Activated T-helper 17 cell treated with anti-CD3 and anti-CD28 coated beads, Interleukin-2, amount 50 U/mL, for 72 hours (primary cell): ENCODE results near the gene KDM4F. TPM values are rescaled to one million over a fixed set of nuclear protein-coding genes. Genes with fewer than 3 reads are reported as not detected.

Experiments
- ATAC-seq: fragments of 150-1000 bp; cut with Tn5 transposase; replicated peaks from 2 replicates; pipeline ENCODE4 v1.10.0; 2021; ENCODE audit warnings: mild to moderate bottlenecking, moderate library complexity
- H3K27ac Mint-ChIP-seq: one replicate; pipeline ENCODE4 v1.8.0; 2022; ENCODE audit warnings: mixed read lengths
- H3K27me3 Mint-ChIP-seq: one replicate; pipeline ENCODE4 v1.8.0; 2022; ENCODE audit warnings: mixed read lengths
- H3K36me3 Mint-ChIP-seq: one replicate; pipeline ENCODE4 v1.8.0; 2022; ENCODE audit warnings: low read depth, mild to moderate bottlenecking, mixed read lengths
- H3K4me1 Mint-ChIP-seq: one replicate; pipeline ENCODE4 v1.8.0; 2022; ENCODE audit warnings: mixed read lengths
- H3K4me3 Mint-ChIP-seq: one replicate; pipeline ENCODE4 v1.8.0; 2022; ENCODE audit warnings: mild to moderate bottlenecking, mixed read lengths
- H3K9me3 Mint-ChIP-seq: one replicate; pipeline ENCODE4 v1.8.0; 2022; ENCODE audit warnings: mixed read lengths
- total RNA-seq, 2 donors: library from RNA; stranded (reverse); gene quantifications; one replicate each; pipeline ENCODE4 v1.2.3, GENCODE V29; 2022

Gene KDM4F
- total RNA-seq, 2 donors from 2014 or later = not detected

- no peak for ATAC-seq
- Mint-ChIP-seq H3K27ac (no peak overlapping the region), H3K4me1 (peaks cover 55% of the 10 kb centered on the region), H3K27me3 (no peaks in the 10 kb centered on the region), H3K36me3 (no peaks in the 10 kb centered on the region), H3K9me3 (no peaks in the 10 kb centered on the region), H3K4me3 (peak overlapping the region; percentile 87)
These were observed 42.5 kb downstream of the KDM4F start for GRCh38 chr11:95091663-95092180.

GRCh38 chr11:95092549-95093324, 43.5 kb downstream of the KDM4F start:
- no peaks in the 10 kb centered on the region for H3K9me3 Mint-ChIP-seq
- peaks cover 63% of the 10 kb centered on the region for H3K4me1 Mint-ChIP-seq
- peak; percentile 16 for ATAC-seq
- no peaks in the 10 kb centered on the region for H3K27me3 Mint-ChIP-seq
- no peaks in the 10 kb centered on the region for H3K36me3 Mint-ChIP-seq
- peak overlapping the region; percentile 87 for H3K4me3 Mint-ChIP-seq
- peak overlapping the region; percentile 3 for H3K27ac Mint-ChIP-seq

GRCh38 chr11:95093548-95093947, 44.3 kb downstream of the KDM4F start:
- ATAC-seq = no peak
- Mint-ChIP-seq H3K9me3 (no peaks in the 10 kb centered on the region), H3K27me3 (no peaks in the 10 kb centered on the region), H3K27ac (peak overlapping the region; percentile 3), H3K4me3 (peak overlapping the region; percentile 87), H3K36me3 (no peaks in the 10 kb centered on the region), H3K4me1 (peaks cover 62% of the 10 kb centered on the region)

- H3K4me3 Mint-ChIP-seq = peak overlapping the region; percentile 34
- peak overlapping the region; percentile 35 for H3K27ac Mint-ChIP-seq
- H3K4me1 Mint-ChIP-seq = peaks cover 53% of the 10 kb centered on the region
- peak; percentile 87 for ATAC-seq
- no peaks in the 10 kb centered on the region for H3K9me3 Mint-ChIP-seq
- no peaks in the 10 kb centered on the region for H3K36me3 Mint-ChIP-seq
- no peaks in the 10 kb centered on the region for H3K27me3 Mint-ChIP-seq
These were observed 46.8 kb downstream of the KDM4F start for GRCh38 chr11:95095858-95096587.

- no peaks in the 10 kb centered on the region for H3K27me3 Mint-ChIP-seq
- no peak overlapping the region for H3K27ac Mint-ChIP-seq
- ATAC-seq = no peak
- peaks cover 41% of the 10 kb centered on the region for H3K4me1 Mint-ChIP-seq
- peaks cover 7% of the 10 kb centered on the region for H3K36me3 Mint-ChIP-seq
- no peak overlapping the region for H3K4me3 Mint-ChIP-seq
- no peaks in the 10 kb centered on the region for H3K9me3 Mint-ChIP-seq
These were observed 48.0 kb downstream of the KDM4F start for GRCh38 chr11:95097209-95097608.

GRCh38 chr11:95098826-95099225, 49.6 kb downstream of the KDM4F start:
- ATAC-seq = no peak
- Mint-ChIP-seq H3K4me1 (peaks cover 31% of the 10 kb centered on the region), H3K27me3 (no peaks in the 10 kb centered on the region), H3K27ac (no peak overlapping the region), H3K4me3 (no peak overlapping the region), H3K36me3 (peaks cover 7% of the 10 kb centered on the region), H3K9me3 (no peaks in the 10 kb centered on the region)

- Mint-ChIP-seq H3K27ac (no peak overlapping the region), H3K4me3 (no peak overlapping the region), H3K9me3 (no peaks in the 10 kb centered on the region), H3K4me1 (peaks cover 22% of the 10 kb centered on the region), H3K36me3 (peaks cover 7% of the 10 kb centered on the region), H3K27me3 (no peaks in the 10 kb centered on the region)
- ATAC-seq = no peak
These were observed 51.0 kb downstream of the KDM4F start for GRCh38 chr11:95100191-95100648.

Other genes starting within 250 kb of the KDM4F start
- 10 to 100 TPM; 69.4 to 80.3 TPM for gene CWC15, start 75.9 kb upstream of the KDM4F start, total RNA-seq
- 1 to 10 TPM in 1 of 2 donors, under 1 TPM in 1; 0.91 to 1.0 TPM for gene KDM4D, start 75.7 kb upstream of the KDM4F start, total RNA-seq
- gene KDM4E, start 24.2 kb upstream of the KDM4F start, total RNA-seq = not detected
- 10 to 100 TPM; 25.5 to 32.1 TPM for gene SRSF8, start 17.5 kb downstream of the KDM4F start, total RNA-seq
- 1 to 10 TPM; 6.7 to 8.0 TPM for gene ENDOD1, start 40.4 kb downstream of the KDM4F start, total RNA-seq
- gene SESN3, start 181.8 kb downstream of the KDM4F start, total RNA-seq = 1 to 10 TPM; 4.6 to 9.7 TPM